Cardiac fibroblast (primary cell): ENCODE results near the gene SLC25A19.

Source experiments
- DNase-seq, 2 donors: peaks; one replicate each; pipeline versions ENCODE4 v3.0.0 to v3.0.0-alpha.2; 2010; ENCODE audit warnings: low read depth in 2 of 2
- H3K4me3 ChIP-seq, 2 donors: replicated peaks in 1 of 2; 1 replicate in 1 of 2; 2 replicates in 1 of 2; pipeline ENCODE4 v1.5.1; 2011; ENCODE audit warnings: low read depth in 2 of 2, low read length in 2 of 2, mild to moderate bottlenecking in 2 of 2, moderate library complexity in 1 of 2
- CTCF ChIP-seq: IDR thresholded peaks from one replicate; pipeline ENCODE4 v1.5.1; 2011; ENCODE audit warnings: low read depth, mild to moderate bottlenecking, low read length, inconsistent platforms

SLC25A19 gene

GRCh38 chr17:75318211-75318610, 29.0 kb upstream of the SLC25A19 start:
- no peak for TF ChIP-seq CTCF
- DNase-seq = no peak
- H3K4me3 ChIP-seq = no peak overlapping the region

- no peak overlapping the region for H3K4me3 ChIP-seq
- DNase-seq = no peak
- no peak for TF ChIP-seq CTCF
Measured at GRCh38 chr17:75317671-75318070, 28.4 kb upstream of the SLC25A19 start.

- no peak for DNase-seq
- no peak for TF ChIP-seq CTCF
- H3K4me3 ChIP-seq = no peak overlapping the region
Measured at GRCh38 chr17:75316253-75316652, 27.0 kb upstream of the SLC25A19 start.

- H3K4me3 ChIP-seq = no peak overlapping the region
- DNase-seq = peak in 1 of 2 donors; percentile 45
- TF ChIP-seq CTCF = no peak
Measured at GRCh38 chr17:75315541-75316243, 26.5 kb upstream of the SLC25A19 start.

GRCh38 chr17:75313941-75314551, 24.8 kb upstream of the SLC25A19 start:
- TF ChIP-seq CTCF = no peak
- peak; percentile 11 to 32 for DNase-seq
- H3K4me3 ChIP-seq = no peak overlapping the region

- no peak overlapping the region for H3K4me3 ChIP-seq
- DNase-seq = no peak
- no peak for TF ChIP-seq CTCF
Measured at GRCh38 chr17:75308732-75309629, 19.7 kb upstream of the SLC25A19 start.
